Calu3 (cell line): Measurements from ENCODE around the gene PDILT. TPM values are rescaled to one million over a fixed set of nuclear protein-coding genes. Genes with fewer than 3 reads are reported as not detected.

Source experiments
- BruUV-seq: library from RNA; stranded (reverse); fragments of 400-500 nt; replicated peaks from 2 replicates; lab custom pipeline; 2021; lab: Mats Ljungman, UMichigan
- CTCF ChIA-PET: fragments of 300-600 bp; sonication (Branson Sonifier 250); formaldehyde crosslinking; loops from one replicate; lab custom pipeline; 2022; ENCODE audit warnings: antibody characterized with exemption; lab: Charles Lee
- DNase-seq: peaks from one replicate; pipeline ENCODE4 v3.0.0; 2022
- H3K27ac Mint-ChIP-seq: one replicate; pipeline ENCODE4 v1.8.0; 2022; ENCODE audit warnings: mixed read lengths; ENCODE audit not compliant: unreplicated experiment
- H3K27me3 Mint-ChIP-seq: one replicate; pipeline ENCODE4 v1.8.0; 2022; ENCODE audit warnings: mixed read lengths; ENCODE audit not compliant: unreplicated experiment
- H3K36me3 Mint-ChIP-seq: one replicate; pipeline ENCODE4 v1.8.0; 2022; ENCODE audit warnings: mild to moderate bottlenecking, moderate library complexity, mixed read lengths; ENCODE audit not compliant: insufficient read depth, unreplicated experiment
- H3K4me1 Mint-ChIP-seq: one replicate; pipeline ENCODE4 v1.8.0; 2022; ENCODE audit warnings: mild to moderate bottlenecking, low read depth, mixed read lengths; ENCODE audit not compliant: unreplicated experiment
- H3K4me3 Mint-ChIP-seq: one replicate; pipeline ENCODE4 v1.8.0; 2022; ENCODE audit warnings: mild to moderate bottlenecking, low read depth, moderate library complexity, mixed read lengths; ENCODE audit not compliant: unreplicated experiment
- H3K9me3 Mint-ChIP-seq: one replicate; pipeline ENCODE4 v1.8.0; 2022; ENCODE audit warnings: low read depth, mixed read lengths; ENCODE audit not compliant: unreplicated experiment
- intact Hi-C: fragments of 100-400 bp; cut with micrococcal nuclease; formaldehyde crosslinking; loops from one replicate; pipeline ENCODE4 v1.10.0; 2022; ENCODE audit not compliant: unreplicated experiment
- total RNA-seq: library from RNA; stranded (reverse); gene quantifications from 2 replicates; pipeline ENCODE4 v1.2.3, GENCODE V29; 2022
- TF ChIP-seq, protein P1 (sequence below): fragments of 200-600 bp; IDR thresholded peaks from one replicate; pipeline ENCODE4 v1.8.0; 2022; ENCODE audit warnings: antibody characterized with exemption; ENCODE audit not compliant: unreplicated experiment

Gene PDILT
- total RNA-seq, 1 experiment from 2014 or later, result not detected

DNA sequence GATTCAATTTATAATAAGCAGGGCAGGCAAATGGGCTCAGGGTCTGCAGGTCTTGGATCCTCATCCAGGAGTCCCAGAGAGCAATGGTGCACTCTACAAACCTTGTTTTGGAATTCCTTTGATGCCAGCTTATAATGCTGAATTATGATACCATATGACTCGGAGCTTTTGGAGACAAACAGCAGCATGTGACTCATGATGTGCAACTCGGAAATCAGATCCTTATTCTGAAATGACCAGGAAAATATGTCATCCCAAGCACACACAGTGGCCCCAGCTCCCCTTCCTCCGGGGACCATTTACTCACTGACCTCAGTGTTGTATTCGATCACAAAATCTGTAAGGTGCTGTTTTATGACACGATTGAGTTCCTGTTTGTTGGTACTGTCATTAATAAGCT, 31.8 kb downstream of the PDILT start:
- BruUV-seq, result no TSS peak
- TF ChIP-seq, protein P1, sequence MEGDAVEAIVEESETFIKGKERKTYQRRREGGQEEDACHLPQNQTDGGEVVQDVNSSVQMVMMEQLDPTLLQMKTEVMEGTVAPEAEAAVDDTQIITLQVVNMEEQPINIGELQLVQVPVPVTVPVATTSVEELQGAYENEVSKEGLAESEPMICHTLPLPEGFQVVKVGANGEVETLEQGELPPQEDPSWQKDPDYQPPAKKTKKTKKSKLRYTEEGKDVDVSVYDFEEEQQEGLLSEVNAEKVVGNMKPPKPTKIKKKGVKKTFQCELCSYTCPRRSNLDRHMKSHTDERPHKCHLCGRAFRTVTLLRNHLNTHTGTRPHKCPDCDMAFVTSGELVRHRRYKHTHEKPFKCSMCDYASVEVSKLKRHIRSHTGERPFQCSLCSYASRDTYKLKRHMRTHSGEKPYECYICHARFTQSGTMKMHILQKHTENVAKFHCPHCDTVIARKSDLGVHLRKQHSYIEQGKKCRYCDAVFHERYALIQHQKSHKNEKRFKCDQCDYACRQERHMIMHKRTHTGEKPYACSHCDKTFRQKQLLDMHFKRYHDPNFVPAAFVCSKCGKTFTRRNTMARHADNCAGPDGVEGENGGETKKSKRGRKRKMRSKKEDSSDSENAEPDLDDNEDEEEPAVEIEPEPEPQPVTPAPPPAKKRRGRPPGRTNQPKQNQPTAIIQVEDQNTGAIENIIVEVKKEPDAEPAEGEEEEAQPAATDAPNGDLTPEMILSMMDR, result no peak
- H3K9me3 Mint-ChIP-seq, result no peaks in the 10 kb centered on the region
- H3K4me1 Mint-ChIP-seq, result no peaks in the 10 kb centered on the region
- H3K36me3 Mint-ChIP-seq, result no peaks in the 10 kb centered on the region
- H3K4me3 Mint-ChIP-seq, result no peak overlapping the region
- CTCF ChIA-PET, result interaction anchor here (1.3 kb wide), 2 partner anchors 11 to 23 kb away, joined by 3 read pairs; no protein-coding TSS in a partner anchor
- intact Hi-C loops, result no loop called here
- H3K27ac Mint-ChIP-seq, result no peak overlapping the region
- no peak for DNase-seq
- H3K27me3 Mint-ChIP-seq, result peaks cover 94% of the 10 kb centered on the region

DNA sequence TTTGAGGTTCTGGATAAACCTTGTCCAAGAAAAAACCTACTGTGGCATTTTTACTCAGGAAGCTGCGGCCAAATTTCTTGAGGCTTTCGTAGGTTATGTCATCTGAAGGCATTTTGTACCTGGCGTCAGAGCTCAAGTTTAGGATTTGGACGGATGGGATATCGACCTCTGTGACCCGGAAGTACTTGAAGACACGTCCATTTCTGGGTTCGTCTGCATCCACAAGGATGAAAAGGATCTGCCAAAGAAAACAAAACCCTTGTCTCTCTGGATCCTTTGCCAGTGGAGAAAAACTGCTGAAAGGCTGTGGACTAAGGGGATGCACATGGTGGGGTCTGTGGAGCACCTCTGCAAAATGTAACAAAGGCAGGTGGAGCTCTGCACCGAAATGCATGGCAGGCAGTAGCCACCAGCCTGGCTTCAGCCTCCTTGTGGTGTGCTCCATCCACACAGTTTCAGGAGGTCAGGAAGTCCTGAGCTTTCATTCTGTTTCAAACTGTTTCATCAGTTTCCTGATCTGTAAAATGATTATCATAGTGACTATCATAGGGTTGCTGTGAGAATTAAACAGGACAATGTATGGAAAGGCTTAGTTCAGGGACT, 35.0 kb downstream of the PDILT start:
- intact Hi-C loops, result no loop called here
- no peak for DNase-seq
- Mint-ChIP-seq H3K27me3 (peaks cover 89% of the 10 kb centered on the region), H3K36me3 (no peaks in the 10 kb centered on the region), H3K4me1 (no peaks in the 10 kb centered on the region), H3K9me3 (no peaks in the 10 kb centered on the region), H3K27ac (no peak overlapping the region), H3K4me3 (no peak overlapping the region)
- BruUV-seq, result no TSS peak
- CTCF ChIA-PET, result no interaction called here
- TF ChIP-seq, protein P1, result no peak

DNA sequence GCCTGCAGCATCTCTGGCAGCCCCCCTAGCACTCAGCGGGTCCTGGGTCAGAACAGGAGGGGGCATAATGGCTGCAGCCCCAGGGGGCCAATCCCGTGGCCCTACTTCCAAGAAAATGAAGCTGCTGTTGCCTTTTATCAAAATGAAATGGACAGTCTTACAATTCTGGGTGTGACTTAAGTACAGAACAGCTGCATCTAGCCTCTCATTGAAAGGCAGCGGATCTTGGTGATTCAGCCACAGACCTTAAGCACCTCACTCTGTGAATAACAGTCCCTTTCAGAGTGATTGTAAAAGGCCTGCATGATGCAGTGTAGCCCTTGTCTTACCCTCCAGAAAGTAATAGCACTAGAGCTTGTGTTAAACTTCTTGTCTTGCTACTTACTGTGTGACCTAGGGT, 40.5 kb downstream of the PDILT start:
- BruUV-seq, result no TSS peak
- Mint-ChIP-seq H3K4me3 (no peak overlapping the region), H3K27ac (no peak overlapping the region), H3K9me3 (no peaks in the 10 kb centered on the region), H3K36me3 (no peaks in the 10 kb centered on the region), H3K27me3 (peaks cover 82% of the 10 kb centered on the region), H3K4me1 (no peaks in the 10 kb centered on the region)
- DNase-seq, result no peak
- intact Hi-C loops, result no loop called here
- TF ChIP-seq, protein P1, result no peak
- CTCF ChIA-PET, result interaction anchor here (0.9 kb wide), 1 partner anchor 781 kb away, joined by 3 read pairs; no protein-coding TSS in a partner anchor

DNA sequence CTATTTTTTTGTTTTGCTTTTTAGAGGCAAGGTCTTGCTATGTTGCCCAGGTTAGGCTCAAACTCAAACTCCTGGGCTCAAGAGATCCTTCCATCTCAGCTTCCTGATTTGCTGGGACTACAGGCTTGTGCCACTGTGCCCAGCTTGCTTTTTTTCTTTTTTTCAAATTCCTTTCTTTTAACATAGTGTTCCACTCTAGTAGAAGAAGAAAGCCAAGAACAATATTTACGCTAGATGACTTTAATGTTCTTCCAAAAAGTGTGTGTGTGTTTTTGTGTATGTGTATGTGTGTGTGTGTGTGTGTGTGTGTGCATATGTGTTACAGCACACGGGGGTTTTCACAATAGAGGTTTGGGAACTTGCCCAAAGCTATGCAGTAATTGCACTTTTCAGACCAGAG, 41.3 kb downstream of the PDILT start:
- DNase-seq, result no peak
- no peak overlapping the region for H3K4me3 Mint-ChIP-seq
- H3K9me3 Mint-ChIP-seq, result no peaks in the 10 kb centered on the region
- CTCF ChIA-PET, result interaction anchor here (0.6 kb wide), 1 partner anchor 60 kb away, joined by 5 read pairs; no protein-coding TSS in a partner anchor
- TF ChIP-seq, protein P1, result no peak
- H3K27ac Mint-ChIP-seq, result no peak overlapping the region
- H3K27me3 Mint-ChIP-seq, result peaks cover 82% of the 10 kb centered on the region
- intact Hi-C loops, result no loop called here
- BruUV-seq, result no TSS peak
- no peaks in the 10 kb centered on the region for H3K4me1 Mint-ChIP-seq
- H3K36me3 Mint-ChIP-seq, result no peaks in the 10 kb centered on the region
